NCI-H774 (cell line): ENCODE measurements around the gene EIF3F.

Experiments used
- DNase-seq: peaks from one replicate; lab custom pipeline; 2025; lab: John Stamatoyannopoulos, UW

Gene EIF3F

DNA sequence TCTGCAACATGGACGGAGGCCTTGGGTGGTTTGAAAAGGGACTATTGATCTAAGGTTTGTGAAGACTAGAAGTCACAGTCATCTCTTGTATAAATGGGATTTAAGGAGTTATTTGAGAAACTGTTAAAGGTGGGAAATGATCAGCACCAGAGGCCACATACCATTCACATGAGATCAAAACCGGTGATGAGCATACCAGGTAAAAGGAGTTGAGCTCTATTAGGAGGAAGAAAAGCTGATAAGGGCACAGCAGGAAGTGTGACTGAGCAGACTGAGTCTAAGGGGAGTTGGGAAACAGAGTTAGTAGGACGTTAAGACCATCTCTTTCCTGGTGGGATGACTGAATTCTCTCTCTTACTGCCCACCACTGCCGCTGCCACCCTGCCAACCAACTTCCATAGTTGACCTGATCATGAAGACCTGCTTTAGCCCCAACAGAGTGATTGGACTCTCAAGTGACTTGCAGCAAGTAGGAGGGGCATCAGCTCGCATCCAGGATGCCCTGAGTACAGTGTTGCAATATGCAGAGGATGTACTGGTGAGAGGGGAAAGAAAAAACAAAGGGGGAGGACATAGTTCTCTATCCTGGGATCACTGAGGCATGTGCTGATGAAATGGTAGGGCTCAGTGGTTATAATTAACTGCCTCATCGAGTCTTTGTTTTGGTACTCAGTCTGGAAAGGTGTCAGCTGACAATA is 7.6 kb downstream of the EIF3F start:
- no peak for DNase-seq

DNA sequence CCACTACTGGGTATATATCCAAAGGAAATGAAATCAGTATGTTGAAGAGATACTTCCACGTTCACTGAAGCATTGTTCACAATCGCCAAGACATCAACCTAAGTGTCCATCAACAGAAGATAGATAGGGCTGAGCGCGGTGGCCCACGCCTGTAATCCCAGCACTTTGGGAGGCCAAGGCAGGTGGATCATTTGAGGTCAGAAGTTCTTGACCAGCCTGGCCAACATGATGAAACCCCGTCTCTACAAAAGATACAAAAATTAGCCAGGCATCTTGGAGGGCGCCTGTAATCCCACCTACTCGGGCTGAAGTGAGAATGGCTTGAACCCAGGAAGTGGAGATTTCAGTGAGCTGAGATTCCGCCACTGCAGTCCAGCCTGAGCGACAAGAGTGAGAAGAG is 12.7 kb downstream of the EIF3F start:
- no peak for DNase-seq

DNA sequence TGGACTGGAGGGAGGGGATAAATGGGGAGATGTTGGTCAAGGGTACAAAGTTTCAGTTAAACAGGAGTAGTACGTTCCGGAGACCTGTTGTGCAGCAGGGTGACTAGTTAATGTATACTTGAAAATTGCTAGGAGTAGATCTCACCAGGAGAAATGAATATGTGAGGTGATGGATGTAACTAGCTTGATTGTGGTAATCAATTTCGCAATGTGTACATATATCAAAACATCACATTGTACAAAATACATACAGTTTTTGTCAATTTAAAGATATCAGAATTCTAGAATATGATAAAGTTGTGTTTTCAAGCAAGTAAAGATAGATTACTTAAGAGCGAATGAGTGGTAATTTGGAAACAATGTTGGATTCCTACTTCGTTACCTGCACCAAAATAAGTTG is 13.3 kb downstream of the EIF3F start:
- DNase-seq: no peak

DNA sequence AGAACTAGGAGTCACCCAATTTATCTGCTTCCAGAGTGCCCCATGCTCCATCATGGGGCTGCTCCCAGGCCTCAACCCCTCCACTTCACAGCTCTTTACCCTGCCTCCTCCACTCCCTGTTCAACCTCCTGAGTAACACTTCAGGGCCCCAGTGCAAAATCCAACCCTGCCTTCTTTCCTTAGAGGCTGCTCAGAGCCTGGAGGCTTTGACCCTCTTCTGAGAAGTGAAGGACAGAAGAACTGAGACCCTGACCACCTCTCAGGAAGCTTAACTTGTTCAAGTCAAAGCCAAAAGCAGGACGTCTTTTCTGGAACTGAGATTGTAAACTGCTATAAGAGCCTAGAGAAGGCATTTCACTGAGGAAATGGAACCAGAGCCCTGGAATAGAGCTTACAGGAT is 15.5 kb downstream of the EIF3F start:
- DNase-seq: no peak

DNA sequence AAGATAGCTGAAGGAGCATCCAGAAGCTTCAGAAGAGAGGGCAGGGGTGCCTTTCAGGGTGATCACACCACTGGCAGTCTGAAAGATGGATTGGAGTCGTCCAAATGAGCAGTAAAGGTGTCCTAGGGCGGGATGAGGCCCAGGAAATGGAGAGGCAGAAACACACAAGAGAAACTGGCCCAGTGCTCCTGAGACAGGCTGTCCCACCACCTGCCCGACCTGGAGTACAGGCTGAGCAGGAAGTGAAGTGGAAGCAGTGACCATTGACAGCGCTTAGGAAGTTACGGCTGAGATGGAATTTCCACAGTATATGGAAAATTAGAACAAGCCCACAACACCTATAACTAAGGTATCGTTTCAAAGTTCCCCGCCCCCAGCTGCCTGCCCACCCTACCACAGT is 16.1 kb downstream of the EIF3F start:
- no peak for DNase-seq

DNA sequence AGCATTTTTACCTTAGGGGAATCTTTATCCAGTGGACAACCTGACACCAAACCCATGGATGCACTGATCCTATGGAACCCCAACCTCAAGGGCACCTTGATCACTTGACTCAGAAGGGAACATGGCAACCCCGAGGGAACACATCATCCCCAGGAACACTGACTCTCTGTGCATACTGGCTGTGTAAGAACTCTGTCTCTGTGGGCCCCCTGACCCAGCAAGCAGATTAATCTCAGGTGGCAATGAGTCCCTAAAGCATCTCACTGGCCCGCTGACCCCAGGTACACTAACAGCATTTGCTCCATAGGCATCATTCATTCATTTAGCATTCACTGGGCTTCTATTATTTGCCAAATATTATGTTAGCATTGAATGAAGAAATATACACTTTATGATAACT is 16.9 kb downstream of the EIF3F start:
- no peak for DNase-seq

DNA sequence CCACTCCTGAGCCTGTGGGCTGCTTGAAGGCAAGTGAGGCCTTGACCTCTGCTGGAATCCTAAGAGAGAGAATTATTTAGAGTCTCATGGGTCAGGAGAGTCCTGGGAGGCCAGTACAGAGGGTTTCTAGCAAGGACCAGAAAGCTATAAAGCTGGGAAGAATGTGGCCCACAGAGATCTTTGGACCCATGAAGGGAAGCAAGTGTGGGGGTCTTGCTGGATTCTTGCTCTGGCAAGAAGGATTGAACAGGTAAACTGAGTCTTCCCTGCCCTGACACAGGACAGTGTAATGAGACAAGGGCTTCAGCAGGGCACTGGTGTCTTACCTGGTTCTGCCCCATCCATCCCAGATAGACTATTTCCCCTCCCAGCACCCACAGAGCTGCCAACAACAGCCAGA is 18.4 kb downstream of the EIF3F start:
- no peak for DNase-seq

DNA sequence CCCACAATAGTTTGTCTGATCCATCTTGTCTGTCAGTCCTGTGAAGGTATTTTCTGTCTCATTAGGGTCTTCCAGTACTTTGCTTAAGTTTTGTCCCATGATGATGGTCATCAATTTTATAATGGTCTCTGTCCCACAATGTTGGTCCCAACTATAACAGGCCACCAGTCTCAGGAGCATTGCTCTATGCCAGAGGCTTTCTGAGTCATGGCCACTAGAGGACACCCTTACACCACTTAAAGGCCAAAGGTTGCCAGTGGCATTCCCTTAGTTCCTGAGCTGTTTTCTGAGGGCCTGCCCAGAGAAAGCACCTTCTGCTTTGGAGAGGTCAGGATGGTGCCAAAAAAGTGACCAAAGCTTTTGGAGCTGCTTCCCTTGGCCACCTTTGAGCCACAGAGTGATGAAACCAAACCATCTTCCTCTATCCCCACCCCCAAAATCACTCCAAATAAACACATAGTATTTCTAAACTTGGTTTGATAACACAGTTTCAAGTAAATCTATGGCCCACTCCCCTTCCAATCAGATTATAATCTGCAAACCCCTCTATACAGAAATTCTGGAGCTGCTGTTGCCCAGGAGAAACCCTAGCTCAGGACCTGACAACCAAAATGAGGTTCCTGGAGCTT is 19.3 kb downstream of the EIF3F start:
- DNase-seq: peak; percentile 20

DNA sequence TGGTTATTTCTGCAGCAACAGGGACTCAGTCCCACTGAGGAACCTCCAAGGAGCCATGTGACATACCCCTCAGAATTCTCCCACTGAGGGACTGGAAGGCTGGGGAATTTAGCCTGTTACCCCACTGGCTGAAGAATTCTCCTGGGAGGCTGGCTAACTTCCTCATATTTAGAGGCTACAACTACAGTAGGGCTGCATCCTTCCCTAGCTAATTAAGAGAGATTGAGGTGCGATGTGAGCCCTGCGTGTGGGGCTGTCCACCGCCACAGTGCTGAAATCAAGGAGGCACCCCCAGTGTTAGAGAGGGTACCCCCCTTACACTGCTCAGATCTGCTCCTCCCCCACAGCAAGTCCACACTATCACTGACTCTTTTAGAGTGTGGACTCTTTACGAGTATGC is 21.1 kb downstream of the EIF3F start:
- DNase-seq: no peak

DNA sequence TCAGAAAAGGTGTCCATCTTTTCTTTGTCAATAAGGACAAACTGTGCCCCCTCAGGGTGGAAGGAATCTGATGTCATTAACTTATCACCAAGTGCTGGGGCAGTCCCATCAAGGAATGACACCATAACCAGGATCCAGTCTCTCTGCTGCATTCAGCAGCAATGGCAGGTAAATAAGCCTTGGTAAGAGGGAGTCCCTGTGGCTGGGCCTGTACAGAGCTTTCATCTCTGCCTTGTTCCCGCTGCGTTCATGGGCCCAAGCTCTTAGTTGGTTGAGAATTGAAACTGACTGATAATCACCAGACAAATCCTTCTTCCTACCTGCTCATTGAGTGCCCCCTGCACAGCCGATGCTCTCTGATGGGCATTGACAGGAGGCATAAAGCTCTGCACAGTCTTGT is 22.7 kb downstream of the EIF3F start:
- no peak for DNase-seq

DNA sequence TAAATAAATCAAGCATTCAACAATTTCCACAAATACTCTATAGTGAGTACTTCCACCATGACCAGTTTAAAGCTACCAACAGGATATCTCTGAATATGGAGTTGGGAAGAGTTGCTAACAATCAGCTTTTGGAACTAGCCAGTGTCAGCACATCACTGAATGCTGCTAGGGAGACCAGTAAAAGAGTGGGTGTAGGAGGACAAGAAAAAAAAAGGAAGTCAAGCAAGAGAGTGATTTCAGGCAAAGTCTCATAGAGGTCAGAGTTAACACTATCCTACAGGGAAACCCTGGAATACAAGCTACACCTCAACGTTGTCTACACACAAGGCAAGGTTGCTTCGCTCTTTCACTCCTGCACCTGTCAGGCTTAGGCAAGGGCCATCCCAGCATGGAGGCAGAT is 24.2 kb downstream of the EIF3F start:
- DNase-seq: no peak

DNA sequence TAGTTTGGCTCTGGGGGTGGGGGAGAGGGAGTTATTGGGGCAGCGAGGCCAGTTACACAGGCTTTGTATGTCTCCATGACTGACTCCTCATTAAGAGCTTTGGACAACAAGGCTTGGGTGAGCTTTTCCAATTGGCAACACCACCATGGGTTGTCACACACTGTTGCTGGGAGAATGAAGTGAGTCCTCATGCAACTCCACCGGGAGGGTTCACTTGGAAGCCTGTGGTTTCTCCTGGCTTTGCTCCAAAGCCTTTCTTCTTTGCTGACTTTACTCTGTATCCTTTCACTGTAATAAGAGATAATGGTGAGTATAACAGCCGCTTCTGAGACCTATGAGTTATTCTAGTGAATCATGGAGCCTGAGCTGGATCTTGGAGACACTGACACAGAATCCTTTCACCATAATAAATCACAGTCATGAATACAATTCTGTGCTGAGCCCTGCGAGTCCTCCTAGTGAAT is 24.9 kb downstream of the EIF3F start:
- no peak for DNase-seq

DNA sequence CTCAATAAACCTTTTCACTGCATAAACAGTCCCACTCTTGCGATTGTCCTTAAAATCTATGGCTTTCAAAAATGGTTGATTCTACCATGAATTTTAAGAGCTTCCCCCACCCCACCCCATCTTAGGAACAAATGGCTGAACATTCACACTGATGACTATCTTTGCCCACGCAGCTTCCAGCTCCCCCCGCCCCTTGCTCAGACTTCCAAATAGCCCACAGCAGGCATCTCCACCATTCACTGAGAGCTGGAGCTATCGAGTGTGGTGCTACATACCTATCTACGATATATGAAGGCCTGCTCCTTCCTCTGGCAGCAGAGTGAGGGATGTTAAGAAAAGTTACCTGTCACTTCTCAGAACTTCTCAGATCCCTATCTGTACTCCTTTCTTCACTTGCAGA is 26.7 kb downstream of the EIF3F start:
- no peak for DNase-seq

DNA sequence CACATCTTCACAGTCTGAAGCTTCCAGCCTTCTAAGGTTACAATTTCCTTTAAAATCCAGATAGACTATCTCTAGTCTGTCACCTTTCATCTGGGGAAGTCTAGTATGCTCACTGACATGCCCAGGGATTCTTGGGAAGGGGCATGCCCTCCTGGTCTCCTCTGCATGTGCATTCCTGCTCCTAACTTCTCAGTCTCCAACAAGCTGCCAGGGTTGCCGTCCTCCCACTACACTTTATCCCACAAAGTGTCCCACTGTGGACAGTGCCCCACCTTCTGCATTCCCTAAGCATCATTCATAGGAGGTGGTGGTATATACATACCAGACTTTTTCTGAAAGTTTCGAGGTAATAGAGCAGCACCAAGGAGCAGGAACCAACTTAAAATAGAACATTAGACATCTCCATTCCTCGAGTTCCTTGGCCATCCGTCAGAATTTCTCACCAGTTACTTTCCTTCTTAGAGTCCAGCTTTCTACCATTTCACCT is 28.7 kb downstream of the EIF3F start:
- DNase-seq: no peak

DNA sequence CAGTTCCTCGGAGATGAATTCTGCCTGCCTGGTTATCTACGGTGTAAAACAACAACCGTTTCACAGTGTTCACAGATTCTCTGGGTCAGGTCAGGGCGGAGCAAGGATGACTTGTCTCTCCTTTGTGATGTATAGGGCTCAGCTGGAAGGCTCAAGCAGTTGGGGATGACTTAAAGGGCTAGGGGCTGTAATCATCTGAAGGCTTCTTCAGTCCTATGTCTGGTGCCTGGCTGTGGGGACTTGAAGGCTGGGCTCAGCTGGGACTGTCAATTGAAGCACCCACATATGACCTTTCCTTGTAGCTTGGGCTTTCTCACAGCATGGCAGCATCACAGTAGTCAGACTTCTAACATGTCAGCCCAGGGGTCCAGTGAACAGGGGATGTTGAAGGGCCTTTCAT is 29.3 kb downstream of the EIF3F start:
- DNase-seq: no peak

DNA sequence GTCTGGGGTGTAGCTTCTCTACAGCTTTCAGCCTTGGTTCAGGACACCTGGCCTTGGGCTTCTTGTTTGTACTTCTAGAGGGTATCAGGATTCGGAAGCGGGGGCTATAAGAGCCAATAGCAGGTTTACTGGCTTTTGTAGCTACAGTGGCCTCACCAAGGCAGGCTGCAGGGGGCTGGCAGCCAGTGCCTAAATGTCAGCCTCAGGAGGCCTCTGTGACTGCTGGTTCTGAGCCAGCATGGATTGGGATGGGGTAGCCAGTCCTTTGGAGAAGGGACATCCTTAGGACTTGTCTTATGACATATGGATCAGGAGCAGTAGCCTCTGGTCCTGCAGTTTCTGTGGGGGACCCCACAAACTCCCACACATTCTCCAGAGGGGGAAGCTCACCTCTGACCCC is 29.9 kb downstream of the EIF3F start:
- DNase-seq: no peak

DNA sequence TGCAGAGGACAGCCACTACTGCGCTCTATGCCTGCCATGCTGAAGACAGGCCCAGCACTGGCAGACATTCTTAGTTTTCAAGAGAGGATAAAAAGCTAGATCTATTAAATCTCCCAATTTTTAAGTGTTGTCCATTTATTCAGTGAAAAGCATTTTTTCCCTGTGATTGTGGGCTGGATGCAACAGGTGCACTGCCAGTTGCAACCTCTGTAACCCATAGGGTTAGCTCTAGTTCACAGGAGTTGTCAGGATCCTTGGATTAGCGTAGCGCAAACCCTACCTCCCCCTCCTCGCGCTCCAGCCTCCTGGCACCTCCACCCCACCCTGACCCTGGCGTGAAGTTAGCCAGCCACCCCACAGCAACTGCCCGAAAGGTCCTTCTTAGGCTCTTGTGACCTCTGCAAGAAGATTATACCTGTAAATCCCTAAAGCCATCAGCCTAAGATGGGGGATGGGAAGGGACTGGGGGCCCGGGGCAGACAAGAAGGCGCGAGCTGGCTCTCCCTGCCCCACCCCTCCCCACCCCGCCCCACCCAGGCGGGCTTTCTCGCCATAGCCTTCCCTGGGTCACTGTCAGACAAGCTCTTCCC is 30.9 kb downstream of the EIF3F start:
- DNase-seq: no peak

DNA sequence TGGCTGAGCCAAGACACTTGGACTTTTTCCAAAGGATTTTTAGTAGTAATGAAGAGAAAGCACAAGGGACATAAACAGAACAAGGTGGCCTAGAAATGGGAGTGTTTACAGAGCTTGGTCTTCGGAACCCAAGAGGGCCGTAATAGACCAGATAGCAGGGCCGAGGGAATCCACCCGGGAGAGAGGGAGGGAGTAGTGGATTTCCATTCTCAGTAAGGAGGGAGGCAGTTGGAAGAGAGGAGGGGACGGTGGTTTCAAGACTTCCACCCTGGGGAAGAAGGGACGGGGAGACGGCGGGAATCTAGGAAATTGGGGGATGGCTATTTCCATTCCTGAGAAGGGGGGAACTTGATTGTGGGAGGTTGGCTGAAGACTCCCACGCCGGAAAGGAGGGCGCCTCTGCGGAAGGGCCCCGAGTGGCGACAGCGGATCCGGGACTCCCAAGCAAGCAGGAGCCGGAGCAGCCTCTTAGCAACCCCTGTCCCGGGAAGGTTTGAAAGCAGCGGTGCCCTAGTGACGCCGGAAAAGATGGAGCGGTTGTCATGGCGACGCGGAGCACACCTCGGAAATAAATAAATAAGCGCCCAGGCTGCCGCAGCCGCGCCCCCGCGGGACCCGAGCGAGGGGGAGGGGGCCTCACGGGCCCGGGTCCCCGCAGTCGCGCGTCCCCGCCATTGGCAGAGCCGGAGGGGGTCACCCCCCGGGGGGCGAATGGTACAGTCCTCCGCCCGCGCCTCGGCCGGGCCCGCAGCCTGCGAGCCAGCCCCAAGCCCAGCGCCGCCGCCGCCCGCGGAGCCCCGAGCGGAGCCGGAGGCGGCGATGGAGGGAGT is 31.6 kb downstream of the EIF3F start:
- DNase-seq: peak; percentile 46

DNA sequence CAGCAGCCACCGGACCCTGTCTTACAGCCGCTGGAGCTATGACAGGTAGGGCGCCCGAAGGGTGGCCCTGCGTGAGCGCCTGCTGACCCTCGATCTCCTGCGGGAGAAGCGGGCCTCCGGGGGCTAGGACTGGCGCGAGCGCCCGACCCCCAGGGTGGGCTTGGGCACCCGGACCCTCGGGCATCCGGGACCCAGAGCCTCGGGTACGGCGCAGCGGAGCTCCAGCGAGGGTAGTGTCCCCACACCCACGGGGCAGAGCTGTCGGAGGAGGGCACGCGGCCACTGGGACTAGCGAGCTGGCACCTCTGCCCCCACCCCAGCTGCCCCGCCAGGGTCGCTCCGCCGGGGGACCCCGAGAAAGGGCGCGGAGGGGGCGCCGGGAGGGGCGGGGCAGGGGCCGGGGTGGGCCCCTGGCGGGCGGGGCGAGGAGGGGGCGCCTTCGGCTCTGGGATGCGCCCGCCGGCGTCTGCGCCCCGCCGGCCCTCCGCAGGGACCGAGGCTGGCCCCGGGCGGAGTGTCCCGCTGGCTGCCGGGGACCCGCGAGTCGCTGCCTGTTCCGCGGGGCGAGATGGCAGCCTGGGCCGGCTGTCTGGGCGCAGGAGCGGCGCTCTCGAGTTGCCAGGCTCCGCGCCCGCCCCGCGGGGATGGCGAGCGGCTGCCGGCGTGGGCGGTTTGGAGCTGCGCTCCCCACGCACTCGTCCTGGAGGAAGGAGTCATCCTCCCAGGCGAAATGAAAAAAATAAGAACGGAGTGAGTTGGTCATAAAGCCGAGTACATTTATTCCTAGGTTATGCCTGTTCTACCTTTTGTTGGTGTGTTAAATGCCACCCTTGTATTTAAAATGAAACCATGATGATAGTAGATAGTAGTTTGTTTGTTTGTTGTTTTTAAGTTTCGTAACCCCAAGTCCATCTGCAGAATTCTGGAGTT is 32.4 kb downstream of the EIF3F start:
- DNase-seq: no peak

DNA sequence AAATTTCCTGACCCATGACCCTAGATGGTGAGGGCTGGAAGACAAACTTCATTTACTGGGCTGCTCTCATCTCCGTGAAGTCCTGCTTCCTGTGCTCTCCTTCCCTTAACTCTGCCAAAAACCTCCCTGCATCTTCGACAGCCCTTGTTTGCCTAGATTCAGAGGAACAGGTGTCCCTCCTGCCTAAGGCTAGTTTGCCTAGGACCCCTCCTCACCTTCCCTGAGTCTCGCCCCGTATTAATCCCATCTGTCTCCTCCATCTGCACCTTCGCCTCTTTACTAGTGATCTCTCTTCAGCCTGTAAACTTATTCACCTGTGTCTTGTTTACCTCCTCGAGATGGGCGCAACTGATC is 33.1 kb downstream of the EIF3F start:
- no peak for DNase-seq

DNA sequence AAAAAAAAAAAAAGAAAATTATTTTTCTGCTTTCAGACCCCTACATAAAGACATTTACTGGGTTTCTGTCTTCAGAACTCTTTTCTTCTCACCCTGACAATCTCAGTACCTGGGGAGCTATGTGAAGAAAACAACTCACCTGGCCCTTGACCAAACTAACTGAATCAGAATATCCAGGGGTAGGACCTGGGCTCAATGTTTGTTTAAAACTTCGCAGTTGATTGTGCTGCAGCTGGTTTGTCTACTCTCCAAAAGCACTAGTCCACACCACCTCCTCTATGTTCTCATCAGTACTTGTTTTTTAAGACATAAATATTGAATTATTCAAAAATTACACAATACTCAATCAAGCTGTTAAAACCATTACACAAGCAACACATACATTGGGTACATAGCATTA is 34.8 kb downstream of the EIF3F start:
- no peak for DNase-seq

DNA sequence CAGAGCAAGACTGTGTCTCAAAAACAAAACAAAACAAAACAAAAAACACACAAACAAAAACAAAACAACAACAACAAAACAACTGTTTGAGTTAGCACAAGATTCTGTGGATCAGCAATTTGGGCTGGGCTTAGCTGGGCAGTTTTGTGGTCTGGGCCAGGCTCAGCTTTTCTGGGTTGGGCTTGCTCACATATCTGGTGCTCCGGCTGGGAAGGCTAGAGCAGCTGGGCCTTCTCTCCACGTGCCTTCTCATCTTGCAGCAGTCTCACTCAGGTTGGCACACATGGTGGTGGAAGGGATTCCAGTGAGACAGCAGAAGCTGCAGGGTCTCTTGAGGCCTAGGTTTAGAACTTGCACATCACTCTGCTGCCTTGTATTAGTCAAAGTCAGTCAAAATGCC is 35.7 kb downstream of the EIF3F start:
- DNase-seq: no peak
